Stimulated activated CD4-positive, alpha-beta T cell treated with anti-CD3 and anti-CD28 coated beads, Interleukin-2, amount 100 ng/mL, for 24 hours (primary cell): Measurements from ENCODE around the gene SOX18.

Experiments
- DNase-seq, 2 donors: peaks; one replicate each; pipeline ENCODE4 v3.0.0-alpha.2; 2020

Gene SOX18

GRCh38 chr20:64067733-64068307, 18.4 kb upstream of the SOX18 start:
- no peak for DNase-seq

GRCh38 chr20:64067005-64067632, 17.7 kb upstream of the SOX18 start:
- DNase-seq = no peak

- peak; percentile 43 to 62 for DNase-seq
These were observed 16.5 kb upstream of the SOX18 start for GRCh38 chr20:64065974-64066343.

- DNase-seq = no peak
These were observed 15.9 kb upstream of the SOX18 start for GRCh38 chr20:64065062-64065973.

- no peak for DNase-seq
These were observed 14.8 kb upstream of the SOX18 start for GRCh38 chr20:64064145-64064698.

GRCh38 chr20:64063389-64064144, 14.1 kb upstream of the SOX18 start:
- peak; percentile 60 to 64 for DNase-seq

GRCh38 chr20:64062596-64063388, 13.4 kb upstream of the SOX18 start, which contains the start of gene TCEA2:
TCEA2 (plus strand) TSS chr20:64063198; CDS start chr20:64063313, 115 bp downstream.
- DNase-seq = peak; percentile 95 to 97

- no peak for DNase-seq
These were observed 12.8 kb upstream of the SOX18 start for GRCh38 chr20:64062276-64062595.

GRCh38 chr20:64058536-64058935, 9.1 kb upstream of the SOX18 start:
- DNase-seq = no peak

GRCh38 chr20:64057628-64058498, 8.4 kb upstream of the SOX18 start:
- DNase-seq = peak; percentile 89 to 90

- DNase-seq = no peak
These were observed 7.6 kb upstream of the SOX18 start for GRCh38 chr20:64056889-64057627.

- no peak for DNase-seq
These were observed 7.1 kb upstream of the SOX18 start for GRCh38 chr20:64056639-64056888.

GRCh38 chr20:64055893-64056638, 6.6 kb upstream of the SOX18 start:
- DNase-seq = no peak

GRCh38 chr20:64055396-64055892, 6.0 kb upstream of the SOX18 start:
- DNase-seq = no peak

- DNase-seq = no peak
These were observed 4.6 kb upstream of the SOX18 start for GRCh38 chr20:64053841-64054661.

GRCh38 chr20:64052987-64053840, 3.8 kb upstream of the SOX18 start:
- DNase-seq = no peak

- no peak for DNase-seq
These were observed 2.9 kb upstream of the SOX18 start for GRCh38 chr20:64052326-64052722.
